HepG2 (cell line): ENCODE data around the gene MAPRE3. TPM values are rescaled to one million over a fixed set of nuclear protein-coding genes. Genes with fewer than 3 reads are reported as not detected.
A peak's percentile ranks its signal among the peaks of the same experiment; 100 is the strongest.

Experiments
- HMGXB3 ChIP-seq: sonication (generic); formaldehyde crosslinking; IDR thresholded peaks from 2 replicates; pipeline ENCODE4 v1.4.0; 2020; ENCODE audit warnings: missing genetic modification reagents, borderline replicate concordance
- HNF1A ChIP-seq, 2 experiments: sonication (generic) in 1 of 2; formaldehyde crosslinking in 1 of 2; IDR thresholded peaks; 2 replicates each; pipeline versions ENCODE4 v1.4.0 to v1.6.1; 2016 to 2020; ENCODE audit warnings: borderline replicate concordance in 1 of 2, low read depth in 1 of 2, mild to moderate bottlenecking in 1 of 2, missing genetic modification reagents in 1 of 2
- HNF4G ChIP-seq, 2 experiments: sonication (generic) in 1 of 2; formaldehyde crosslinking in 1 of 2; IDR thresholded peaks; 2 replicates each; pipeline versions ENCODE4 v1.4.0 to v1.6.1; 2011 to 2020; ENCODE audit warnings: borderline replicate concordance in 2 of 2, low read depth in 2 of 2, mild to moderate bottlenecking in 2 of 2, low read length in 1 of 2, missing genetic modification reagents in 1 of 2, moderate library complexity in 1 of 2
- HNRNPK ChIP-seq: fragments of 200-400 bp; formaldehyde crosslinking; IDR thresholded peaks from 2 replicates; pipeline ENCODE4 v1.6.1; 2018; ENCODE audit warnings: low read length, low read depth, moderate library complexity, mild to moderate bottlenecking; ENCODE audit not compliant: poor library complexity, severe bottlenecking
- MIER2 ChIP-seq: IDR thresholded peaks from 2 replicates; pipeline ENCODE4 v1.6.1; 2016; ENCODE audit warnings: missing biosample characterization, missing genetic modification reagents
- POGZ ChIP-seq: sonication (generic); formaldehyde crosslinking; IDR thresholded peaks from 2 replicates; pipeline ENCODE4 v1.4.0; 2020; ENCODE audit warnings: mild to moderate bottlenecking, missing genetic modification reagents
- RBM22 ChIP-seq: fragments of 200-400 bp; formaldehyde crosslinking; optimal IDR thresholded peaks from 2 replicates; pipeline ENCODE3; 2017; ENCODE audit warnings: mild to moderate bottlenecking, low read length, moderate library complexity
- RBM39 ChIP-seq: fragments of 200-400 bp; formaldehyde crosslinking; IDR thresholded peaks from one replicate; pipeline ENCODE4 v1.6.1; 2018; ENCODE audit warnings: antibody characterized with exemption, mild to moderate bottlenecking, low read depth, low read length; ENCODE audit not compliant: poor library complexity, severe bottlenecking
- STAT6 ChIP-seq: sonication (generic); formaldehyde crosslinking; IDR thresholded peaks from 2 replicates; pipeline ENCODE4 v1.4.0; 2020; ENCODE audit warnings: missing genetic modification reagents, mild to moderate bottlenecking, borderline replicate concordance
- SUZ12 ChIP-seq: fragments of 150-350 bp; IDR thresholded peaks from 2 replicates; pipeline ENCODE4 v1.6.1; 2014; ENCODE audit warnings: low read depth, low read length
- ZBTB20 ChIP-seq: sonication (generic); formaldehyde crosslinking; IDR thresholded peaks from 2 replicates; pipeline ENCODE4 v1.8.1; 2023; ENCODE audit warnings: missing genetic modification reagents, low read depth, mild to moderate bottlenecking, borderline replicate concordance
- ZNF205 ChIP-seq: IDR thresholded peaks from 2 replicates; pipeline ENCODE4 v1.6.1; 2018; ENCODE audit warnings: missing biosample characterization, missing genetic modification reagents
- ZNF253 ChIP-seq: sonication (generic); formaldehyde crosslinking; IDR thresholded peaks from 2 replicates; pipeline ENCODE4 v1.8.0; 2022; ENCODE audit warnings: mild to moderate bottlenecking, missing genetic modification reagents, borderline replicate concordance
- ZNF382 ChIP-seq: sonication (generic); formaldehyde crosslinking; IDR thresholded peaks from 2 replicates; pipeline ENCODE4 v1.5.0; 2020; ENCODE audit warnings: missing genetic modification reagents, mild to moderate bottlenecking, borderline replicate concordance
- ZNF44 ChIP-seq: sonication (generic); formaldehyde crosslinking; IDR thresholded peaks from 2 replicates; pipeline ENCODE4 v1.5.1; 2020; ENCODE audit warnings: mild to moderate bottlenecking, missing genetic modification reagents
- ZNF576 ChIP-seq: sonication (generic); formaldehyde crosslinking; IDR thresholded peaks from 2 replicates; pipeline ENCODE4 v1.4.0; 2020; ENCODE audit warnings: mild to moderate bottlenecking, missing genetic modification reagents
- ZNF775 ChIP-seq: sonication (generic); formaldehyde crosslinking; IDR thresholded peaks from 2 replicates; pipeline ENCODE4 v1.4.0; 2020; ENCODE audit warnings: missing genetic modification reagents, mild to moderate bottlenecking, moderate library complexity, borderline replicate concordance
- polyA plus RNA-seq, 8 experiments: library from polyadenylated mRNA; depleted of rRNA in 3 of 8; stranded (reverse) in 7 of 8; unstranded in 1 of 8; fragments of >200 nt; fragmentation: Illumina TruSeq in 4 of 8; extraction: Trizol in 4 of 8; gene quantifications; 2 replicates each; pipeline versions ENCODE4 v1.2.1 to v1.2.3, GENCODE V29; 2011 to 2016; ENCODE audit warnings: low read depth in 4 of 8, missing spikeins in 1 of 8, mixed read lengths in 1 of 8; ENCODE audit not compliant: insufficient read depth in 1 of 8
- total RNA-seq, 5 experiments: library from RNA; depleted of rRNA; stranded (reverse); fragments of >200 nt; fragmentation: Illumina TruSeq; extraction: Trizol; gene quantifications; 2 replicates each; pipeline ENCODE4 v1.2.3, GENCODE V29; 2016; ENCODE audit warnings: low read depth in 1 of 5

Gene MAPRE3
- total and polyA plus RNA-seq, 2 of the 13 experiments (the other 11 are each of a cell fraction or from before 2014, with no cell fraction given) = 0.31 to 0.91 TPM

DNA sequence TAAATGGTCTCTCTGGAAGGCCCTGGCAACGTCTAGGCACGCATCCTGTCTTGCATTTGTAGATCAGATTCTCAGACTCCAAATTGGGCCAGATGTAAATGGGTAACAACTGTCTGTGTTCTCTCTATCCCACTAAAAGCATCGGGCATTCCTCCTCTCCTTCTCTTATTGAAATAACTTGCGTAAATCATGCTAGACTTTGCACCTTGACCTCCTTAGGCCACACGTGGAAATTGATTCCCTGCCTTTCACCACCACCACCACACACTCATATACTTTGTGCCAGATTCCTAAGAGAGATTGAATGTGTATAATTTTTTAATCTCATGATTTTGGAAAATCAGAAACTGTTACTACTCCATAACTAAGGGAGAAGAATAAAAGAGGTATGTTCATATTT, 21.3 kb downstream of the MAPRE3 start (continued):
- TF ChIP-seq ZNF44 (CRISPR knock-in tag) (no peak), POGZ (CRISPR knock-in tag) (no peak), ZBTB20 (CRISPR knock-in tag) (no peak), ZNF576 (CRISPR knock-in tag) (no peak), RBM22 (no peak), STAT6 (CRISPR knock-in tag) (no peak), HNF1A (IDR thresholded peaks at IDR 0.05; ENCODE audit: low read depth) (no peak), HNF1A (CRISPR knock-in tag; IDR thresholded peaks at IDR 0.05; ENCODE audit: borderline replicate concordance) (no peak), HNF4G (IDR thresholded peaks at IDR 0.05; ENCODE audit: borderline replicate concordance, low read depth, low read length) (peak; percentile 72), HNF4G (CRISPR knock-in tag; IDR thresholded peaks at IDR 0.05; ENCODE audit: borderline replicate concordance, low read depth) (no peak), ZNF382 (CRISPR knock-in tag) (no peak), ZNF205 (CRISPR knock-in tag) (no peak), HMGXB3 (CRISPR knock-in tag) (no peak), HNRNPK (no peak), RBM39 (no peak), ZNF253 (no peak), MIER2 (CRISPR knock-in tag) (0 out of 2 replicates have a peak, but pooled peaks have one; percentile 18), ZNF775 (CRISPR knock-in tag) (no peak), SUZ12 (no peak)
